Neural crest cell (in vitro differentiated cells): ENCODE measurements around the gene KBTBD13. TPM values are rescaled to one million over a fixed set of nuclear protein-coding genes. Genes with fewer than 3 reads are reported as not detected.

ENCODE experiments used
- DNase-seq: peaks from one replicate; pipeline ENCODE4 v3.0.0; 2021; ENCODE audit warnings: low read depth, mixed read lengths, low spot score
- H3K27ac Mint-ChIP-seq: one replicate; pipeline ENCODE4 v1.8.0; 2021; ENCODE audit warnings: mild to moderate bottlenecking, mixed read lengths; ENCODE audit not compliant: unreplicated experiment
- H3K27me3 Mint-ChIP-seq: 2 replicates; pipeline ENCODE4 v1.8.0; 2021; ENCODE audit warnings: low read depth, mild to moderate bottlenecking, mixed read lengths
- H3K36me3 Mint-ChIP-seq: 2 replicates; pipeline ENCODE4 v1.8.0; 2021; ENCODE audit warnings: low read depth, mild to moderate bottlenecking, mixed read lengths
- H3K4me1 Mint-ChIP-seq: 2 replicates; pipeline ENCODE4 v1.8.0; 2021; ENCODE audit warnings: mixed read lengths
- H3K4me3 Mint-ChIP-seq: one replicate; pipeline ENCODE4 v1.8.0; 2021; ENCODE audit warnings: mild to moderate bottlenecking, mixed read lengths
- H3K9me3 Mint-ChIP-seq: 2 replicates; pipeline ENCODE4 v1.8.0; 2021; ENCODE audit warnings: mixed read lengths
- CTCF ChIP-seq: fragments of 200-600 bp; sonication (generic); conservative IDR thresholded peaks from 2 replicates; pipeline ENCODE4 v1.5.0; 2021; ENCODE audit warnings: antibody characterized with exemption, mild to moderate bottlenecking
- total RNA-seq: library from RNA; stranded (reverse); gene quantifications from 2 replicates; pipeline ENCODE4 v1.2.1, GENCODE V29; 2021

Gene KBTBD13
- total RNA-seq, 1 donor from 2014 or later, result not detected

GRCh38 chr15:65052956-65053355 lies 23.6 kb upstream of the KBTBD13 start:
- Mint-ChIP-seq H3K36me3 (no peaks in the 10 kb centered on the region), H3K9me3 (no peaks in the 10 kb centered on the region), H3K4me1 (peaks cover 36% of the 10 kb centered on the region), H3K4me3 (no peak overlapping the region), H3K27me3 (no peaks in the 10 kb centered on the region), H3K27ac (no peak overlapping the region)
- no peak for TF ChIP-seq CTCF
- DNase-seq, result no peak

GRCh38 chr15:65054333-65055200 lies 22.0 kb upstream of the KBTBD13 start:
- Mint-ChIP-seq H3K4me3 (no peak overlapping the region), H3K9me3 (no peaks in the 10 kb centered on the region), H3K4me1 (peaks cover 37% of the 10 kb centered on the region), H3K27me3 (no peaks in the 10 kb centered on the region), H3K27ac (no peak overlapping the region), H3K36me3 (no peaks in the 10 kb centered on the region)
- TF ChIP-seq CTCF, result peak; percentile 91
- DNase-seq, result peak; percentile 85

GRCh38 chr15:65055201-65055870 lies 21.2 kb upstream of the KBTBD13 start:
- Mint-ChIP-seq H3K27me3 (no peaks in the 10 kb centered on the region), H3K4me3 (no peak overlapping the region), H3K36me3 (no peaks in the 10 kb centered on the region), H3K27ac (peak overlapping the region; percentile 40), H3K4me1 (peaks cover 30% of the 10 kb centered on the region), H3K9me3 (no peaks in the 10 kb centered on the region)
- DNase-seq, result no peak
- TF ChIP-seq CTCF, result no peak

DNA sequence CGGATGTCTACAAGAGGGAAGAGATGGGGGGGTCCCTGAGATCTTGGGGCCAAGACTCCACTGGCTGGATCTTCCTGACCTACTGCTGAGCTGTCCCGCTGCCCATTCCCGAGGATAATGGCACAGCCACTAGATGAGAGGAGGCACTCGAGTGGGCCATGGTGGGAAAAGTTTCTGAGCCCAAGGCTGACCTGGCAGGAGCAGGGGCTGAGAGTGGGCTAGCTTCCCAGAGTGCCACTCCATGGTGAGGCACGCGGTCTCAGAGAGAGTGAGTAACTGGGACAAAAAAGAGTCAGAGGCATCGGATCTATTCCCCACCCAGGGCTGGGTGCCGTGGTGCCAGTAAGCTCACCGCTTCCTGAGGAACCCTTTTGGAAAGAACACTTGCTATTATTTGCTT lies 20.4 kb upstream of the KBTBD13 start:
- no peak for TF ChIP-seq CTCF
- DNase-seq, result no peak
- Mint-ChIP-seq H3K9me3 (no peaks in the 10 kb centered on the region), H3K27ac (no peak overlapping the region), H3K36me3 (no peaks in the 10 kb centered on the region), H3K27me3 (no peaks in the 10 kb centered on the region), H3K4me3 (no peak overlapping the region), H3K4me1 (peaks cover 28% of the 10 kb centered on the region)

DNA sequence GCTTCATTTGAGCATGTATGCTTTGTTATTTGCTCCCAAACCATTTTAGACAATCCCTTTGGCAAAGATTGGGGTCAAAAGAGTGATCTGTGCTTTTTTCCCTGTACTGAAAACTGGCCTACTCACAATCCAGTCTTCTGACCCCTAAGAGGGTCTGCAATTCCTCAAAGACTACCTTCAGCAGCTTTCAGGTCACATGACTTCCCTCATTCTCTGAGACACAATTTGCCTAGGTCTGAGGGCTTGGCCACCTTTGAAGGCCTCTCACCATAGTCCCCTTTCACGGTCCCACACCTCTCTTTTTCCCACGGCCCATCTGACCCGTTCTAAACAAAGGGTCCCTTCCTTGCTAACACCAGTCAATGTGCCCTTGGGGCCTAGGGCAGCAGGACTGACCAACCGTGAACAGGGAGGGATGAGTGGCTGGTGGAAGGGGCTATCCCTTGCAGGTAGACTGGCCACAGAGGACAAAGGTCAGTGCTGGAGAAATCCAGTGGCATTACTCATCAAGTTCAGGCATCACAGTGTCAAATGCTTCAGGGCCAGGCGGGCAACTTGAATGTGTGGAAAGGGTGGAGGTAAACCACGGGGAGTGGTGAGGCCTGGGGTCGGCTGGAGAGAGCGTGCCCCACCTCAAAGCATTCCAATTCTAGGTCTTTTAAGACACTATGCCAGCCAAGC lies 19.5 kb upstream of the KBTBD13 start:
- no peak for DNase-seq
- Mint-ChIP-seq H3K9me3 (no peaks in the 10 kb centered on the region), H3K27ac (peak overlapping the region; percentile 31), H3K4me1 (peaks cover 28% of the 10 kb centered on the region), H3K27me3 (no peaks in the 10 kb centered on the region), H3K4me3 (no peak overlapping the region), H3K36me3 (no peaks in the 10 kb centered on the region)
- TF ChIP-seq CTCF, result no peak
